GM21825 (cell line): Measurements from ENCODE around the gene TMOD2.

Experiments
- ATAC-seq: cut with Tn5 transposase; IDR thresholded peaks from one replicate; pipeline ENCODE4 v1.9.1; 2021; ENCODE audit warnings: mild to moderate bottlenecking, moderate library complexity; ENCODE audit not compliant: unreplicated experiment

The TMOD2 gene

GRCh38 chr15:51750792-51751696 is at the start of gene TMOD2:
TSS of gene TMOD2 (plus strand) at chr15:51751597. CDS start at chr15:51766442, 14,845 bp downstream.
- peak; percentile 70 for ATAC-seq

- no peak for ATAC-seq
Observed at GRCh38 chr15:51702710-51703109, 48.7 kb upstream of the TMOD2 start.

- ATAC-seq: no peak
Observed at GRCh38 chr15:51706291-51706690, 45.1 kb upstream of the TMOD2 start.

- ATAC-seq: no peak
Observed at GRCh38 chr15:51706926-51707608, 44.3 kb upstream of the TMOD2 start.

- no peak for ATAC-seq
Observed at GRCh38 chr15:51708013-51708412, 43.4 kb upstream of the TMOD2 start.

GRCh38 chr15:51709031-51709430 is 42.4 kb upstream of the TMOD2 start:
- ATAC-seq: no peak

- no peak for ATAC-seq
Observed at GRCh38 chr15:51714162-51714561, 37.2 kb upstream of the TMOD2 start.

- no peak for ATAC-seq
Observed at GRCh38 chr15:51714911-51715310, 36.5 kb upstream of the TMOD2 start.

- ATAC-seq: no peak
Observed at GRCh38 chr15:51718219-51718618, 33.2 kb upstream of the TMOD2 start.

- no peak for ATAC-seq
Observed at GRCh38 chr15:51718746-51719145, 32.7 kb upstream of the TMOD2 start.

GRCh38 chr15:51720201-51720995 is 31.0 kb upstream of the TMOD2 start:
- no peak for ATAC-seq

- no peak for ATAC-seq
Observed at GRCh38 chr15:51721199-51721960, 30.0 kb upstream of the TMOD2 start.

GRCh38 chr15:51724199-51724598 is 27.2 kb upstream of the TMOD2 start:
- ATAC-seq: no peak

GRCh38 chr15:51724673-51725072 is 26.7 kb upstream of the TMOD2 start:
- no peak for ATAC-seq

GRCh38 chr15:51726302-51727073 is 24.9 kb upstream of the TMOD2 start:
- ATAC-seq: peak; percentile 85

- no peak for ATAC-seq
Observed at GRCh38 chr15:51727141-51727897, 24.1 kb upstream of the TMOD2 start.

- ATAC-seq: peak; percentile 49
Observed at GRCh38 chr15:51731549-51732267, 19.7 kb upstream of the TMOD2 start.

- ATAC-seq: no peak
Observed at GRCh38 chr15:51732646-51733045, 18.8 kb upstream of the TMOD2 start.
